SH-SY5Y (cell line): ENCODE results near the gene SMAD9.

Source experiments
- GATA2 ChIP-seq: IDR thresholded peaks from 2 replicates; pipeline ENCODE4 v1.6.1; 2011; ENCODE audit warnings: mild to moderate bottlenecking, low read depth, low read length
- GATA3 ChIP-seq: IDR thresholded peaks from 2 replicates; pipeline ENCODE4 v1.6.1; 2011; ENCODE audit warnings: low read depth, mild to moderate bottlenecking, low read length, moderate library complexity

Gene SMAD9

GRCh38 chr13:36888645-36889044 lies 31.4 kb downstream of the SMAD9 start:
- TF ChIP-seq GATA3 (no peak), GATA2 (no peak)

DNA sequence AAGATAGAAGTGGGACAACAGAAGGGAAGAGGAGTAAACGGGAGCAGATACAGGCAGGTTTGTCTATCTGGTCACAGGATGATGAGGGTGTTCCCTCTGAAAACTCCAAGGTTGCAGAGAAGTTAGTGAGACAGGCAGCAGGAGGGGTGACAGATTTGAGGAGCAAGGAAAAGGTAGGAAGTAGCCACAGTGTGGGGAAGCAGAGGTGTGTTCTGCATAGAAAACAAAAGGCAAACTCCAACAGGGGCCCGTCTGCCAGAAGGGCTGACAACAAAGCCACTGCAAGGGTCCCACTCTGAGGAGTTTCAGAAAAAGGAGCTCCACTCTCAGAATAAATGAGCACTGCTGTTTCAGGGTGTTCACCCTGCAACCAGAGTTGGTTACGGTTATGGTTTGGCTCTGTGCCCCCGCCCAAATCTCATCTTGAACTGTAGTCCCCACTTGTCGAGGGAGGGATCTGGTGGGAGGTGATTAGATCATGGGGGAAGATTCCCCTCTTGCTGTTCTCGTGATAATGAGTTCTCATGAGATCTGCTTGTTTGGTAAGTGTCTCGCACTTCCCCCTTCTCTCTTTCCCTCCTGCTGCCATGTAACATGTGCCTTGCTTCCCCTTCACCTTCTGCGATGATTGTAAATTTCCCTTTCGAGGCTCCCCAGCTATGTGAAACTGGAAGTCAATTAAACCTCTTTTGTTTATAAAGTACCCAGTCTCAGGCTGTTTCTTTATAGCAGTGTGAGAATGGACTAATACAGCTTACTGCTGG lies 32.1 kb downstream of the SMAD9 start:
- no peak for TF ChIP-seq GATA3
- no peak for TF ChIP-seq GATA2

DNA sequence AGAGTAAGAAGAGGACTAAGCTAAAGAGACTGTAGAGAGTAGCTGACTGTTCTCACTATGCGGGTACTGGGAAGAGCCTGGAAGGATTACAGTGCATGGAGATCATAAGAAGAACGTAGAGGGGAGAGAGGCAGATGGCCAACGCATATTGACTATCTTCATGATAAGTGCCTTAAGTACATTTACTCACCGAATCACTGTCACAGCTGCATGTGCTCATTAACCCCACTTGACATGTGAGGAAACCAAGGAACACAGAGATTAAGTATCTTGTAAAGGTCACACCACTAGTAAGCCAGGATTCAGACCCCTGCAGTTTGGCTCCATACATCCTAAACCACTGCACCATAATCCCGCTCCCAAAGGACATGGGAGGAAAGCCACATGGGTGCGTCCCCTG lies 34.1 kb downstream of the SMAD9 start:
- TF ChIP-seq GATA3 (no peak), GATA2 (no peak)

DNA sequence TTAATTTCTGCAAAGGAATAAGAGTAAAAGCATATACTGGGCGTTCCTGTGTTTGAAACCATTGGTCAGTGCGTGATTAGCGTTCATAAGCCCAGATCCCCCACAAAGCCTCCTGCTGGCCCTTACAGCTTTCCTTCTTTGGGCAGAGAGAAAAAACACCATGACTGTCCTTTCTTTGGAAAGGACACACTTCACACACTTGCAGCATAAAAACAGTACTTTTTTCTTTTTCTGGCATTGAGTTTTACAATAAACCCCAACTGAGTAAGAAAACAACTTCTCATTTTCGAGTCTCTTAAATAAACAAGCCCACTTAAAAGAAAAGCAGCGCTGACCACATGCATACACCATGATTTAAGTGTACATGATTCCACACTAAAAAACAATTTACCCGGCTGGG lies 35.8 kb downstream of the SMAD9 start:
- no peak for TF ChIP-seq GATA3
- TF ChIP-seq GATA2: no peak

DNA sequence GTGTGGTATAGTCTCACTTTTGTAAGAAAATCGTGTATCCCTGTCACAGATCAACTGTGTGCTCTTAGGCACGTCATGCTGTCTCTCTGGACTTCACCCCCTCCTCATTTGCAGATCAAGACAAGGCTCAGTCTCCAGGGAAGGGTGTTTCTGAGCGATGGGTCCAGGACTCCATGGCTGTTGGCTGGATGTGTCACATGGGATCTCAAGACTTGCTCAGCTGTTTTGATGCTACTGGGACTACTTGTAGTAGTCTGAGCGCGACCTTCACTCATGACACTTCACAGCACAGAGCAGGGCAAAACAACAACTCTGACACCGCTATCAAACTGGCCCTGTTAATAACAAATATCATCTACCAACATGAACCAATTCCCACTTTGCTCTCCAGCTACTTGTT lies 36.2 kb downstream of the SMAD9 start:
- TF ChIP-seq GATA3: no peak
- TF ChIP-seq GATA2: no peak

DNA sequence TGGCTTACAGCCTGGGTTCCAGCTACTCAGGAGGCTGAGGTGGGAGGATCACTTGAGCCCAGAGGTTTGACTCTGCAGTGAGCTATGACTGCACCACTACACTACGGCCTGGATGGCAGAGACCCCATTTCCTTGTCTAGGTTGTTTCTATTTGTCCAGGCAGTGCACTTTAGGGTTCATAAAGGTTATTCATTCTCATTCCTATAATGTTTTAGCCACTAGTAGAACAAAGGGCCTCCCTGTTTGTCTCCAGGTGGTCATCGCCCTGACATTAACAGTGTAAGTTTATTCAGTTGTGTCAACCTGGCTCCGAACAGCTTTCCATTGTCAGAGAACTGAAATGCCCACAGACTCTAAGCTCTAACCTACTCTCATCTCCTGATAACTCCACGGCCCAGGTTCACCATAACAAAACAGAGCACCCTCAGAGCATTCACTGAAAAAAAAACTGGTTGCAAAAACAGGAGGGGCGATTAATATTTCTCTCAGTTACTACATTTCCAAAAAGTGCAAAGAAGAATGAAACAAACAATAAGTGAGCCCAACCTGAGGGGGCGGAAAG lies 37.1 kb downstream of the SMAD9 start:
- TF ChIP-seq GATA2: no peak
- no peak for TF ChIP-seq GATA3

DNA sequence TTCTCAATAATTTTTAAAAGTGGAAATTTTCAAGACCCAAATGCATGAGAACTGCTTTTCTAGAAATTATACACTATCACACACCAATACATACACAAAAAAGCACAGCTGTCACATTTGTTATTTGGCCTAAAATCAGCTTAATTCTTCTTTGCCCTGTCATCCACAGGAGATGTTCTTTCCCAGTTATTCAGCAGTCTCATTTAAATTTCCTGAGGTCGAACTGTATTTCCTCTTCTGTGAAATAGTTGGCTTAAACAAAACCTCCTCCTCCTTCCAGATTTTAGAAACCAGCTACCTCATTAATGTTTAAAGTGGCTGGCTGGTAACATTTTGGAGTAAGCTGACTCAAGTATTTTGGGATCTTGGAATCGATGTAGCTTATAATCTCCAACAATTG lies 39.1 kb downstream of the SMAD9 start:
- TF ChIP-seq GATA3 (no peak), GATA2 (no peak)

DNA sequence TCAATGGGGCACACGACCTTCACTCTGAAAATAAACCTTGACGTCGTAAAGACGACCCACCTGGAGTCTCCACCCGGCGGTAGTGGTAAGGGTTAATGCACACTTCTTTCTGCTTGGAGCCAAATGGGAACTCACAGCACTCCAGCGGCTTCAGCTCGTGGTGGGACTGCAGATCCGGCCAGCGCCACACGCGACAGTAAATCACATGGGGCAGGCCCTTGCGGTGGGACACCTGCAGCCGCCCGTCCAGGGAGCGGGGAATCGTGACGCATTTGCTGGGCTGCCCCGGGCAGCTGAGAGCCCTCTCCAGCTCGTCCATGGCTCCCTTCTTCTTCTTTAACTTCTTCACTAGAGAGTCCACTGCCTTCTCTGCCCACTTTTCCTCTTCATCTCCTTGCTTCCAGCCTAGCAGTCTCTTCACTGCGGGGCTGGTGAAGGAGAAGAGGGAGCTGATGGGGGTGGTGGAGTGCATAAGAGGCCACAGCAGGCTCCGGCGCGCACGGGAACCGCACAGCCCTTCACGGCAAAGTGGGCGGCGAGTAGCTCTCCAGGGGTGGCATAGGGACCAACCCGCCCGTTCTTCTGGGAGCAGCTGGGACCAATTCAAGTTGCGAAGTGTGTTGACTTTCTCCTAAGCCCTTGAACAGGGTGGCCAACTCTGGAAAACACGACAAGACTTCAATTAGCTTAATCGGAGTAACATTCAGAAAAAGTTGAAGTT lies 40.7 kb downstream of the SMAD9 start:
- TF ChIP-seq GATA3 (no peak), GATA2 (no peak)

DNA sequence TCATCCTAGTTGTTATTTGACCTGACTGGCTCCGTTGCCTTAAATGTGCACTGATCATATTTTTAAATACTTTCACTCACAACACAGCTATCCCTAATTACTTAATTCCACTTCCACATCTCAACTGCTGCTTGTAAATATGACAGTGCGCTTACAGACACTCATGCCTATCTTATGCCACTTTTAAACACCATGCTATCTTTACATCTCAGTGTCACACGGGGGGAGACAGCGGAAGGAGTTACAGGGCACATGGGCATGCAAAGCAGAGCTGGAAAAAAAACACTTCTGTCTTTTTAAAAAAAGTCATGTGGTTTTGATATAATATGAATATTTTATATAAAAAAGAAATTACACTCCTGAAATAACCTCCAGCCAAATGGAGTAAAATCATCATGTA lies 44.1 kb downstream of the SMAD9 start:
- TF ChIP-seq GATA2 (peak; percentile 32; the same call in 1 of the 2 replicates), GATA3 (no peak)

DNA sequence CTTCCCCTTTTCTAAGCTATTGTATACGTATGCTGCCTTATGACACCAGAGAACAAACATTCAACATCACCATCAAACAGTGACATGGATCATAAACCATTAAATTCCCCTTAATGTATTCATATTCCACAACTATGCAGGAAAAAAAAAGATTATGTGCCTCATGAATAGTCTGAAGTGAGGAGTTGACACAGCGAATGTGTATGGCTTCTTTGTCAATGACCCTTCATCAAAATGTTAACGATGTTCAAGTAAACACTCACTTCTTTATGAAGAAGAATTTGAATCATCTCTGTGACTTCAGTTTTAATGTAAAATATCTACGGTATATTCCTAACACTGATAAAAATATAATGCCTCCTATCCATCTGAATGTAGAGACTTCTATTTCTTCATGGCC lies 44.6 kb downstream of the SMAD9 start:
- no peak for TF ChIP-seq GATA3
- no peak for TF ChIP-seq GATA2

DNA sequence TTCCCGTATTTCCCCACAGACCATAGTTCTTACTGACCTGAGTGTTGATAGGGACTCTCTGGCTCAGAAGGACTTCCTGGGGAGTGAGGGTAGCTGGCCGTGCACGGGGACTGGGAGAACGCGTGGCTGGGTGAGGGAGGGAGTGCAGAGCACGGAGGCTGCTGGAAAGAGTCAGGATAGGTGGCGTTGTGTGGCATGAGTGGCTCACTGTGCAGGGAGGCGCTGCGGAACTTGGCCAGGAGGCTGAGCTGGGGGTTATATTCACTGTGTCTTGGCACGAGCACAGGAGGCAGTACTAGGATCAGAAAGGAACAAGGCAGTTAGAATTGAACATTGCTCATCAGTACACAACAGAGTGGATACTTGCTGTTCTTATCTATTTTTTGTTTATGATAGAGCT lies 47.4 kb downstream of the SMAD9 start:
- TF ChIP-seq GATA2: no peak
- TF ChIP-seq GATA3: no peak

DNA sequence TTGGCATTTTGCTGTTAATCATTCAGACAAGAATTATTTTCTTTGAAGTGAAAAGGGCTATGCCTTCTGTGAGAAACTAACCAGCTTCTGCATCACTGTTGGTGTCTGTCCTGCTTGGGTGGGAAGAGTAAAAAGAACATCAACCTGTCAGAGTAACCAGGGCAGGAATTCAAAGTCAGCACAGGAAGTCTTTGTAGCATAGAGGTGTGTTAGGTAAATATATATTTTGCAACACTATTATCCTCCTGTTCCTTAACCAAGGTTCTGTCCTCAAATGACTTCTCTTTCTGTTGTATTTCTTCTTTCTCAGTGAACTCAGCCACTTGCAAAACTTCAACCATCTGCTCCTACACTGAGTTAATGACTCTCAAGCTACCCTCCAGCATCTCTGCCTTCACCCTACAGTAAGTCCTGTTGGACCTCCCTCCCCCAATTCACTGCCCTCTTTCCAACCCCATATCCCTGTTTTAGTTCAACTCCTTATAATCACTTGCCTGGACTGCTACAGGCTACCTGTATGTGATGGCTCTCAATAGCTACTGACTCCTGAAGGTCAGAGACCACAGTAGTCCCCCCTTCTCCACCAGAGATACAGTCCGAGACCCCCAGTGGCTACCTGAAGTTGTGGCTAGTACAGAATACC lies 49.9 kb downstream of the SMAD9 start:
- TF ChIP-seq GATA3 (no peak), GATA2 (no peak)

- TF ChIP-seq GATA2: no peak
- TF ChIP-seq GATA3: no peak
Observed at GRCh38 chr13:36866232-36866631, 53.8 kb downstream of the SMAD9 start.

GRCh38 chr13:36865265-36865664 lies 54.8 kb downstream of the SMAD9 start:
- no peak for TF ChIP-seq GATA2
- no peak for TF ChIP-seq GATA3

- TF ChIP-seq GATA3: no peak
- no peak for TF ChIP-seq GATA2
Observed at GRCh38 chr13:36862722-36863121, 57.3 kb downstream of the SMAD9 start.
